A673 (cell line): Measurements from ENCODE around the gene FCGR3A. TPM values are rescaled to one million over a fixed set of nuclear protein-coding genes. Genes with fewer than 3 reads are reported as not detected.
"Not testable (repeated sequence)": the region's sequence is repeated elsewhere in the genome, so short reads cannot be mapped to it uniquely, and the experiment has no call there.

Source experiments
- BruUV-seq: library from RNA; stranded (reverse); fragments of 400-500 nt; replicated peaks from 2 replicates; lab custom pipeline; 2021; lab: Mats Ljungman, UMichigan
- CTCF ChIA-PET: fragments of 300-600 bp; sonication (Branson Sonifier 250); formaldehyde crosslinking; loops from one replicate; lab custom pipeline; 2022; ENCODE audit warnings: antibody characterized with exemption; lab: Charles Lee
- POLR2A ChIA-PET: fragments of 300-600 bp; sonication (Branson Sonifier 250); formaldehyde crosslinking; loops from one replicate; lab custom pipeline; 2022; ENCODE audit warnings: antibody characterized with exemption; ENCODE audit not compliant: low non-redundant PET; lab: Charles Lee
- DNase-seq: peaks from one replicate; pipeline ENCODE4 v3.0.0-alpha.2; 2015; ENCODE audit warnings: low spot score
- H3K27ac ChIP-seq: fragments of 200-600 bp; sonication (generic); 2 replicates; pipeline ENCODE4 v1.5.1; 2016; ENCODE audit warnings: mixed run types, low read depth, mild to moderate bottlenecking, mixed read lengths, antibody characterized with exemption, low read length; ENCODE audit not compliant: poor library complexity, severe bottlenecking
- H3K27me3 ChIP-seq: fragments of 200-600 bp; sonication (generic); replicated peaks from 2 replicates; pipeline ENCODE4 v1.6.1; 2017; ENCODE audit warnings: mixed run types, low read depth, mild to moderate bottlenecking, mixed read lengths, antibody characterized with exemption, low read length; ENCODE audit not compliant: insufficient read depth, poor library complexity
- H3K36me3 ChIP-seq: fragments of 200-600 bp; sonication (generic); 2 replicates; pipeline ENCODE4 v1.6.1; 2016; ENCODE audit warnings: mixed run types, mild to moderate bottlenecking, mixed read lengths, antibody characterized with exemption, low read length; ENCODE audit not compliant: insufficient read depth, poor library complexity, severe bottlenecking
- H3K4me1 ChIP-seq: fragments of 200-600 bp; sonication (generic); 2 replicates; pipeline ENCODE4 v1.6.1; 2017; ENCODE audit warnings: mixed run types, mild to moderate bottlenecking, mixed read lengths, antibody characterized with exemption, low read length; ENCODE audit not compliant: insufficient read depth, poor library complexity, severe bottlenecking
- H3K4me3 ChIP-seq: fragments of 200-600 bp; sonication (generic); 2 replicates; pipeline ENCODE4 v1.5.1; 2016; ENCODE audit warnings: low read depth, mixed run types, mild to moderate bottlenecking, mixed read lengths, low read length; ENCODE audit not compliant: poor library complexity, severe bottlenecking
- H3K9me3 ChIP-seq: fragments of 200-600 bp; sonication (generic); 2 replicates; pipeline ENCODE4 v1.6.1; 2016; ENCODE audit warnings: mixed run types, low read depth, mild to moderate bottlenecking, mixed read lengths, antibody characterized with exemption, low read length; ENCODE audit not compliant: poor library complexity, severe bottlenecking
- intact Hi-C: fragments of 100-400 bp; cut with micrococcal nuclease; formaldehyde crosslinking; loops from one replicate; pipeline ENCODE4 v1.10.0; 2022; ENCODE audit not compliant: unreplicated experiment
- total RNA-seq: library from RNA; stranded (reverse); gene quantifications from 2 replicates; pipeline ENCODE4 v1.2.3, GENCODE V29; 2021

FCGR3A gene
- total RNA-seq, 1 experiment from 2014 or later: not detected

DNA sequence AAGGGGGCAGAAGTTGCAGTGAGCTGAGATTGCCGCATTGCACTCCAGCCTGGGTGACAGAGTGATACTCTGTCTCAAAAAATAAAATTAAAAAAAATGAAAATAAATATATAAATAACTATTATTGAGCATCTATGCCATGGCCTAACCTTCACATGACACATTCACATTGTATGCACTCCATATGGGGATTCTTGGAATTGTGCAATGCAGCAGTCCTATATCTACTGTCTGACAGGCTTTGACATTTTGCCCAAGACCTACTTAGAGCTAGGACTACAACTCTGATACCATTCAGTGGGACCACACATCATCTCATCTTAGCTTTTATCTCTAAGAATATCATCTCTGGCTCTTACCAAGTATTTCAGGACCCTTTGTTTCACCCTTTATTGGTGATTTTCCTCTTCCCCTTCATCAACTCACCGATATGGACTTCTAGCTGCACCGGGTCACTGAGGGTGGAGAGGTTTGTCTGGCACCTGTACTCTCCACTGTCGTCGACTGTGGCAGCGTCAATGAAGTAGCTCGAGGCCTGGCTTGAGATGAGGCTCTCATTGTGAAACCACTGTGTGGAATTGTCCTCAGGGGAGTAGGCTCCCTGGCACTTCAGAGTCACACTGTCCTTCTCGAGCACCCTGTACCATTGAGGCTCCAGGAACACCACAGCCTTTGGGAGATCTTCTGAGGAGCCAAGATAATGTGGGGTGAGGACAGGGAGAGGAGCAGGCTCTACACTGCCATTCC, 1.4 kb downstream of the FCGR3A start:
- CTCF ChIA-PET, H3K4me3 ChIP-seq, POLR2A ChIA-PET, DNase-seq, intact Hi-C loops, H3K27ac ChIP-seq, H3K27me3 ChIP-seq, H3K36me3 ChIP-seq, H3K4me1 ChIP-seq, H3K9me3 ChIP-seq, BruUV-seq: not testable (repeated sequence)

DNA sequence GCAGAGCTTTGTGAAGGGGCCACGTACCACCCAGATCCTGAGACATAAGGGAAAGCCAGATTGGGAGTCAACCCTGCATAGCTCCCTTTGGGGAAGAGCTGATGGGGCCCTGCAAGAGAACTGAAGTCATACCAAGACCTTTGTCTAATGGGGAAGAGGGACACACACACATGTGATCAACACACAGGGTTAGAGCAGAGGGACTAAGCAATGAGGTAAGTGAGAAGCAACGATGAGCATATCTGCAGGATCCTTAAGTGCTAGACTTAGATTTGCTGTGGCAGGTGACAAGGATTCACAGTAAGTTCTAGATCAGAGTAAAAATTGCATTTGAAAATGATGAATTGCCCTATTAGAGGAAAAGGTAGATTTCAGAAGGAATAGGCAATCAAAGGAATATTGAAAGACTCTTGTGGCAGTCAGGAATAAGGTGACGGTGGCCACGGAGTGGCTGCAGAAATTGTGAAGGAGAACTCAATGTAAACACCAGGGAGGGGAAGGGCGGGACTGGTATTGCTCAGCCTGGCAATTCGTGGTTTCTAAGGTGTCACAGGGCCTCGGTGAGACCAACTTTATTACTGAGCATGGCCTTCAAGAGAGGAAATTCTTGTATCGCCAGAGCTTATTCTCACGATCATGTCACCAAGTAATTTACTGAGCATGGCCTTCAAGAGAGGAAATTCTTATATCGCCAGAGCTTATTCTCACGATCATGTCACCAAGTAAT, 4.5 kb downstream of the FCGR3A start:
- CTCF ChIA-PET, H3K4me1 ChIP-seq, H3K36me3 ChIP-seq, intact Hi-C loops, DNase-seq, H3K9me3 ChIP-seq, BruUV-seq, H3K4me3 ChIP-seq, H3K27ac ChIP-seq, H3K27me3 ChIP-seq: not testable (repeated sequence)
- POLR2A ChIA-PET: interaction anchor here (0.6 kb wide), 1 partner anchor 153 kb away, joined by 3 read pairs; no protein-coding TSS in a partner anchor

DNA sequence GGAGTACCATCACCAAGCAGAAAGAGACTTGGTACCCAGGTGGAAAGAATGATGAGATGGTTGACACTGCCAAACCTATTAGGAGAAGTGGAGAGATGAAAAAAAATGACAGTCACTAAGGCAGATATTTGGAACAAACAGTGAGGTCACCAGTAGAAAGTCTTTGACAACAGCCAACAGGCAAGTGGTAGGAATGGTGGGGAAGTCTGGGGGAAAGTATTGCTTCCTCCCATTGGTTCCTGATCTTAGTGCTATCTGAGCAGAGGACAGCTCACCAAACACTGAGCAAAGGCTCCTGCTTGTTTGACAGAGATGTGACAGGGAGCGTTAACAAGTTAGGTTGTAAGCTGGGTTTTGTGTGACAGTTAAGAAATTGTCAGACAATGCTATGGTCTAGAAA, 6.5 kb downstream of the FCGR3A start:
- intact Hi-C loops, H3K27ac ChIP-seq, POLR2A ChIA-PET: not testable (repeated sequence)

DNA sequence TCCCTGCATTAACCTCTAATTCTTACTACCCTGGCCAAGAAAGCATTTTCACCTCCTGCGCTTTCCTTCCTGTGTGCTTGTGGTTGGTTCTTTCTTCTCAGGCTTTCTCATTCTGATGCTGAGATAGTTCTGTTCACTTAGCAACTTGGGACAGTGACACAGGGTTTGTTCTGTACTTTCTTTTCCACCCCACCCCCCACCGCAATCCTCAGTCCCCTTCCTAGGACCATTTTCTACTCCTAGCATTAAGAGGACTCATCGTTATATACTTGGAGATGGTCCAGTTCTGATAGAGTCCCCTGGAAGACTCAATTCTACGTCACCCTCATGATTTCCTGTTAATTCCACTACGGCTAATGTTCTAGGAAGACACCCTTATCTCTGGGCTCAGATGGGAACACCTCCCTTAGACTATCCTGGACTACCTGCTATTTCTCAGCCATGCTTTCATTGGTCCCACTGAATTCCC, 7.5 kb downstream of the FCGR3A start:
- CTCF ChIA-PET: interaction anchor here (0.5 kb wide), 1 partner anchor 9 kb away, joined by 3 read pairs; no protein-coding TSS in a partner anchor
- intact Hi-C loops, H3K36me3 ChIP-seq, H3K27ac ChIP-seq, H3K9me3 ChIP-seq, H3K4me3 ChIP-seq, H3K27me3 ChIP-seq, H3K4me1 ChIP-seq, DNase-seq, BruUV-seq, POLR2A ChIA-PET: not testable (repeated sequence)

More for the DNA sequence above, 6.5 kb downstream of the FCGR3A start:
- BruUV-seq, H3K4me3 ChIP-seq, H3K36me3 ChIP-seq, H3K27me3 ChIP-seq, H3K4me1 ChIP-seq, DNase-seq, CTCF ChIA-PET, H3K9me3 ChIP-seq: not testable (repeated sequence)

DNA sequence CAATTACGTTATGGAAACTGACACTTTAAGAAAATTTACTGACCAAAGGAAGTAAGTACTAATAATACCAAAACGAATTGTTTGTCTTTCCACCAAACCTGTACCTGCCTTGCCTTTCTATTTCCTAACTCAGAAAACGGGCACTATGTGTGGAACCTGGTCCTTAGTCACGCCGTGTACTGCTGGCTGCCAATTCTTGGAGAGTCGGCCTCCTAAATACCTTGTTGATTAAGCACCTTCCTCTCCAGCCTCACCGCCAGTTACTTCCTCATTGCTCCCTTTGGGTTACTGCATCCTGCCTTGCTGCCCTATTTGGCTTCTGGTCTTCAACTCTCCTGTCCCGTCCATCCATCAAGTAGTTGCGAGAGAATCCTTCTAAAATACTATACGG, 9.1 kb downstream of the FCGR3A start:
- H3K36me3 ChIP-seq, H3K27me3 ChIP-seq, POLR2A ChIA-PET, H3K27ac ChIP-seq, H3K9me3 ChIP-seq, DNase-seq, BruUV-seq, H3K4me1 ChIP-seq, intact Hi-C loops: not testable (repeated sequence)
- H3K4me3 ChIP-seq: peak overlapping the region; percentile 62
- CTCF ChIA-PET: interaction anchor here (1.1 kb wide), 1 partner anchor 201 kb away, joined by 3 read pairs; no protein-coding TSS in a partner anchor

DNA sequence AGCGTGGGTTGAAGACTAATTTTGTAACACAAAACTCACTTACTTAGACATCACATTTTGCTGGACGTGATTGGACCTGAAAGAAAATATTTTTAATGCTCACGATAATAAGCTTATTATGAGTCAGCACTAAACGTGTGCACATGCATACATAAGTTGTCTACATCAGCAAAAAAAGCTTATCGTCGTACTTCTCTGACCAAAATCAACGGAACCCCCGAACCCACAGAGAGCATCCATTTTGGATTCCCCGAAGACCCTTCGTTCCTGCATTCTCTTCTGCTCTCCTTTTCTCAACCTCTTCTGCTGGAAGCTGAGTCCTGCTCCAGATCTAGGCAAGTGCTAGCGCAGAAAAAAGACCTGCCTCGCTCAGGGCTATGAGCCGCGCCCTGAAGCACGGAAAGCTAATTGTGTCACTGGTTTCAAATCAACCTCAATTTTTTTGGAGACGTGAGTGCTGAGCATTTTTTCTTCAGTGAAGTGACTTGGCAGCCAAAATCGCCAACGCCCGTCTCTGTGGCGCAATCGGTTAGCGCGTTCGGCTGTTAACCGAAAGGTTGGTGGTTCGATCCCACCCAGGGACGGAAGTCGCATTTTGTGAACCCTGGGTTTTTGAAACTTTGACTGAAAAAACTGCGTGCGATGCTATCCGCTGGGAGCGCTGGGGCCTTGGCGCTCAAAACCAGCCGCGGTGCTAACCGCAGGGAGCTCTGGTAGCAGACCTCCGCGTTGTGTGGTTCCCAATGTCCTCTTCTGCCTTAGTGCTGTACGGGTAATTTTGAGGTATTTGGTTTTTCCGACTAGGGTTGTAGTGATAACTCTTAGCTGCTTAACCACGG, 9.7 kb downstream of the FCGR3A start:
- not testable (repeated sequence) for H3K9me3 ChIP-seq, H3K36me3 ChIP-seq, H3K4me1 ChIP-seq, H3K27me3 ChIP-seq
- H3K4me3 ChIP-seq: peak overlapping the region; percentile 62
- intact Hi-C loops: loop anchor here (10.0 kb wide), 1 partner anchor 75 kb away; no protein-coding TSS in a partner anchor
- ChIA-PET POLR2A (interaction anchor here (0.6 kb wide), 1 partner anchor 9 kb away, joined by 3 read pairs; no protein-coding TSS in a partner anchor), CTCF (interaction anchor here (0.6 to 1.1 kb wide), 2 partner anchors 10 to 201 kb away, joined by 3 to 8 read pairs; no protein-coding TSS in a partner anchor)
- H3K27ac ChIP-seq: peak overlapping the region; percentile 66
- peak; percentile 96 for DNase-seq
- BruUV-seq: TSS peak; percentile 92
